Erythroblast (primary cell): Measurements from ENCODE around the gene SUN1.

Experiments used
- DNase-seq, 2 experiments: peaks; one replicate each; lab custom pipeline; 2025; lab: John Stamatoyannopoulos, UW
- GATA1 ChIP-seq: IDR thresholded peaks from 2 replicates; pipeline ENCODE4 v1.6.1; 2011; ENCODE audit warnings: low read depth, mild to moderate bottlenecking, control low read depth, low read length, moderate library complexity
- POLR2A ChIP-seq: IDR thresholded peaks from 2 replicates; pipeline ENCODE4 v1.6.1; 2011; ENCODE audit warnings: mild to moderate bottlenecking, low read length

Gene SUN1

GRCh38 chr7:820341-820740 lies 11.9 kb upstream of the SUN1 start:
- TF ChIP-seq POLR2A (no peak), GATA1 (no peak)
- DNase-seq = no peak

DNA sequence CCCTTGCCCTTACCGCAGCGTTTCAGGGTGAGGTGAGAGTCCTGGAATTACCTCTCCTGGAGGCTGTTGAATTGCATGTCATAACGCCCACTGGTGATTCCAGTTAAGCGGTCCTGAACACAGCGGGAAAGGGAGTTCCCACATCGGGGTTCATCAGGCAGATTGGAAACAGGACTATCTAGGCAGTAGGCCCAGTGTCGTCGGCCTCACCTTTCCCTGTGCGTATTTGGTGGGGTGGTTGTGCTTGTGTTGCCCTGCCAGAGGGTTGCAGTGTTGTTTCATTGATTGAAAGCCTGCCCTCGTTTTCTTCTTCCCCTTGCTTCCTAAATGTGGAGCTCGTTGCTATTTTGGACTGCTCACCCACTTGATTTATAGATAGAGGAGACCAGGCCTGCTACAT lies 10.6 kb upstream of the SUN1 start:
- no peak for DNase-seq
- TF ChIP-seq GATA1 (no peak), POLR2A (no peak)

DNA sequence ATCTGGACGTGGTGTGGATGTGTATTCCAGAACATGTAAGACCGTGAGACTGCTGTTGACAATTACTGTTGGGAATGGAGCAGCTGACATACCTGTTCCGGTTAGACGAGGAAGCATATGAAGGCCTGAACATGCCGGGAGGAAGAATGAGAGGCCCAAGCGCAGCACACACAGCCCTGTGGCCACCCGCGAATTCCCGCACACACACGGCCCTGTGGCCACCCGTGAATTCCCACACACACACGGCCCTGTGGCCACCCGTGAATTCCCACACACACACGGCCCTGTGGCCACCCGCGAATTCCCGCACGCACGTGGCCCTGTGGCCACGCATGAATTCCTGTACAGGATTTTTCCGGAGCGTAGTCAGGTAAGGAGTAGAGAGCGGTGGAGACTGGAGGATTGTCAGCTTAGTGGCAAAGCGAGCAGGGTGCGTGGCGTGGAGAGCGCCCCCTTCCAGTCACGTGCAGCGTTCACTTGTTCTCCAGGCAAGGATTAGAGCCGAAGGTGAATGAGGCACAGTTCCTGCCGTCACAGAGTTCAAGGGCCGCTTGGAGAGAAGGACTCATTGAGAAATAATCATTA lies 9.5 kb upstream of the SUN1 start:
- TF ChIP-seq POLR2A (no peak), GATA1 (no peak)
- no peak for DNase-seq

- DNase-seq = no peak
- TF ChIP-seq GATA1 = no peak
- TF ChIP-seq POLR2A = no peak
These were observed 8.6 kb upstream of the SUN1 start for GRCh38 chr7:823649-824048.

GRCh38 chr7:824081-824480 lies 8.2 kb upstream of the SUN1 start:
- TF ChIP-seq POLR2A (no peak), GATA1 (no peak)
- DNase-seq = no peak

- TF ChIP-seq POLR2A (no peak), GATA1 (no peak)
- DNase-seq = peak in 1 of 2 experiments; percentile 37
These were observed 7.6 kb upstream of the SUN1 start for GRCh38 chr7:824664-825063.

GRCh38 chr7:825386-825785 lies 6.9 kb upstream of the SUN1 start:
- DNase-seq = no peak
- TF ChIP-seq GATA1 = no peak
- TF ChIP-seq POLR2A = no peak

DNA sequence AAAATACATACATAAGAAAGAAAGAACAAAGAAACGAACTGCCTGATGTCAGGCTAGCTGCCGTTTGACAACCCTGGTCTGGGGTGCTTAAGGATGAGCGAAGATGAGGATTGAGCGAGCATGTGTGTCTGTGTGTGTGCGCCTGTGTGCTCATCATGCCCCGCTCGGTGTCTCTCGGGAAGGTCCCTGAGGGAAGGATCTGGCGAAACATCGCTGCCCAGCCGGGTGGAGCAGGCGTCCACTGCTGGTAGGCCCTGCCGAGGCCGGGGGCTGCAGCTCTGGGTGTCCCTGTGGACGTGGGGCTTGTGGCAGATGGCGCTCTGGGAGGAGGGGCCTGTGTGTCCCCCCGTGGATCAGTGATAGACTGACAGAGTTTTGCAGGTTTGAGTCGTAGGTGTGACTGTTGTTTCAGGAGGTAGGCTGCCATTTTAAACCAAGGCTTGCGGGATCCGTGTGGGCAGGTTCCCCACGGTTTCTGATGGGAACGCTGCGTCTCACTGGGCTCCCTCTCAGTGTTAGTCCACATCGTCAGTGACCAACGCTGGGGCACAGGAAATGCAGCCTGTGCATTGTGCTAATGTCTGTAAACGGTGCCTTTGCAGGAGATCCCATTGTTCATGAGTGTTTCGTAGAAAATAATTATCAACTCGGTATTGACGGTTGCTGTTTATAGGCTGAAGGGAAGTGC lies 5.9 kb upstream of the SUN1 start:
- DNase-seq = no peak

DNA sequence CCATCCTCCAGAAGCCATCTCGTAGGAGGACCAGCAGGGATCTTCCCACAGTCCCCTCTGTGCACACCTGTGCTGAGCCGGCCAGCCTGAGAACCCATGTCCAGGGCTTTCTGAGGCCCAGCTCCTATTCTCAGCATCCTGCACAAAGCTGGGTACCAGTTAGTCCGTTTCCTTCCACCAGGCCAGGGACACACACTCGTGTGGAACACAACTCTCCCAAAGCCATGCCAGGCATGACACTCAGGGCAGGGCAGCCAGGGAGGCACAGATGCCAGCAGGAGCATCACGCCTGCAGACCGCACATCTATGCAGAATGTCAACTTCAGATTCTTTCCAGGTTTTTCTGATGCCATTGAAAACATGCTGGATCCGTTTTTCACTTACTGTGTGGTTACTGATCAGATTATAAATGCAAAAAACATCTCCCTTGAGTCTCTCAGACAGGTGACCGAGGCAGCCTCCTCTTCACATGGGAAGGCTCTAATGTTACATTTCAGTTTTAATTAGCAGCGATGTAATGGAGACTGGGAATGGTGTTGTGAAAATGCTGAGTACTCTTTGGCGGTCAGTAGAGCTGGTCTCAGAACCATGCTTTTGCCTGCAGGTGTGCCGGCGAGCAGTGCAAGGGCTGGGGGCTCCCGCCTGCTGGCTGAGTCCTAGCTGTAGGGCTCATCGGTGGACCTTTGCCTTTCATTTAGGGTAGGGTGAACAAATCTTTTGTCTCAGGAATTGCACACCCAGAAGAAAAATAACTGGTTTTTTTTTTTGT lies 3.3 kb upstream of the SUN1 start:
- no peak for TF ChIP-seq GATA1
- TF ChIP-seq POLR2A = no peak

More for the DNA sequence above, 5.9 kb upstream of the SUN1 start:
- no peak for TF ChIP-seq POLR2A
- TF ChIP-seq GATA1 = no peak

GRCh38 chr7:830069-830468 lies 2.2 kb upstream of the SUN1 start:
- TF ChIP-seq GATA1 = no peak
- TF ChIP-seq POLR2A = no peak
- no peak for DNase-seq

More for the DNA sequence above, 3.3 kb upstream of the SUN1 start:
- DNase-seq = no peak

DNA sequence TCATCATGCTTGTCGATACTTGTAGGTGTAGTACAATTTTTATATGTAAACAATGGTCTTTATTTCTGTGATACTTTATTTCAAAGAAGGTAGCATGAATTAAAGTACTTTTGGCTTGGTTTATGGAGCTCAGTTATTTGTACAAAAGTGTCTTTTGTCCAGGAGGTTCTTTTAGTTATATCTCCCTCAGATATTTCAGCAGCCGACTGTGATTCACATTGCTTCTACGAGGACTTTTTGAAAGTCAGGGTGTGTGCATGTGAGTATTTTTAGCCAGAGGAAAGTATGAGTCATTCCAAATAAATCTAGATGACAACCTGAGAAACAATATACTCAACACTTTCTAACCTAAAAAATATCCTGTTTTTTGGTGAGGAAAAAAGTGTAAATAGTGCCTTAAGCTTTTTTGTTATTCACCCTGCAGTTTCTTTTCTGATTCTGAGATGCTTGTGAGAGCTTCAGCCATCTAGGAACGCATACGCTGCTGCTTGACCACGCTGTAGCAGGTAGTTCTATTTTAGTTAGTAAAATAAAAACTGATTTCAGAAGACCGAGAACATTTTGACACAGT lies 595 bp upstream of the SUN1 start:
- peak; percentile 15 to 58 for DNase-seq
- TF ChIP-seq POLR2A = no peak
- TF ChIP-seq GATA1 = no peak

DNA sequence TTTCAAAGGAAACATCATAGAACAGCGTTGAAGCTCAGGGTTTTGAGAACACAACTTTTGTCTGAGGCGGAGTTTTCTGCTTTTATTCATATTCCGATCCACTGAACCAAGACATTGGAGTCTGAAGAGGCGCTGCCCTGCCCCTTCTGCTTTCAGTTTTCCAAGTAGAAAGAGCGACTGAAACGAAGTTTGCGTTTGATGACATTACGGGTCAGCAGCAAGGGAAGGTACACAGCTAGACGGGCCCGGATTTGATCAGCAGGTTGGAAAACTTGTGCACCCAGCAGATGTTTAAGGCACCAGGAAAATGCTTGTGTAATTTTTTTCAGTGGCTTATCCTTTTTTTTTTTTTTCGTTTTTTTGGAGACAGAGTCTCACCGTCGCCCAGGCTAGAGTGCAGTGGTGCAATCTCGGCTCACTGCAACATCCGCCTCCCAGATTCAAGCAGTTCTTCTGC lies 720 bp downstream of the SUN1 start:
- DNase-seq = no peak
- TF ChIP-seq POLR2A = no peak
- TF ChIP-seq GATA1 = no peak

- TF ChIP-seq GATA1 = no peak
- TF ChIP-seq POLR2A = no peak
These were observed 1.5 kb downstream of the SUN1 start for GRCh38 chr7:833601-834258.

More at GRCh38 chr7:833601-834258, 1.5 kb downstream of the SUN1 start:
- no peak for DNase-seq
